Ishikawa (cell line): ENCODE data around the gene CDKN2AIPNL.

Experiments used
- CEBPB ChIP-seq: IDR thresholded peaks from 2 replicates; pipeline ENCODE4 v1.6.1; 2012
- CREB1 ChIP-seq: IDR thresholded peaks from 2 replicates; pipeline ENCODE4 v1.6.1; 2012; ENCODE audit warnings: low read depth
- EGR1 ChIP-seq: IDR thresholded peaks from 2 replicates; pipeline ENCODE4 v1.6.1; 2012
- EP300 ChIP-seq: IDR thresholded peaks from 2 replicates; pipeline ENCODE4 v1.6.1; 2012; ENCODE audit warnings: borderline replicate concordance
- FOXM1 ChIP-seq: IDR thresholded peaks from 2 replicates; pipeline ENCODE4 v1.6.1; 2012; ENCODE audit warnings: low read depth, borderline replicate concordance
- MAX ChIP-seq: IDR thresholded peaks from 2 replicates; pipeline ENCODE4 v1.6.1; 2012
- NFIC ChIP-seq: IDR thresholded peaks from 2 replicates; pipeline ENCODE4 v1.6.1; 2012
- RAD21 ChIP-seq: IDR thresholded peaks from 2 replicates; pipeline ENCODE4 v1.6.1; 2012; ENCODE audit warnings: low read depth
- TAF1 ChIP-seq: IDR thresholded peaks from 2 replicates; pipeline ENCODE4 v1.6.1; 2012; ENCODE audit warnings: low read depth, mild to moderate bottlenecking
- TCF12 ChIP-seq: IDR thresholded peaks from 2 replicates; pipeline ENCODE4 v1.6.1; 2012; ENCODE audit warnings: low read depth
- TEAD4 ChIP-seq: IDR thresholded peaks from 2 replicates; pipeline ENCODE4 v1.6.1; 2012
- USF1 ChIP-seq: IDR thresholded peaks from 2 replicates; pipeline ENCODE4 v1.6.1; 2012
- YY1 ChIP-seq: IDR thresholded peaks from 2 replicates; pipeline ENCODE4 v1.6.1; 2012; ENCODE audit warnings: low read depth
- ZBTB7A ChIP-seq: IDR thresholded peaks from 2 replicates; pipeline ENCODE4 v1.6.1; 2012; ENCODE audit warnings: low read depth
- TF ChIP-seq, protein P1 (sequence below): IDR thresholded peaks from 2 replicates; pipeline ENCODE4 v1.6.1; 2012; ENCODE audit warnings: low read depth, mild to moderate bottlenecking

CDKN2AIPNL gene

DNA sequence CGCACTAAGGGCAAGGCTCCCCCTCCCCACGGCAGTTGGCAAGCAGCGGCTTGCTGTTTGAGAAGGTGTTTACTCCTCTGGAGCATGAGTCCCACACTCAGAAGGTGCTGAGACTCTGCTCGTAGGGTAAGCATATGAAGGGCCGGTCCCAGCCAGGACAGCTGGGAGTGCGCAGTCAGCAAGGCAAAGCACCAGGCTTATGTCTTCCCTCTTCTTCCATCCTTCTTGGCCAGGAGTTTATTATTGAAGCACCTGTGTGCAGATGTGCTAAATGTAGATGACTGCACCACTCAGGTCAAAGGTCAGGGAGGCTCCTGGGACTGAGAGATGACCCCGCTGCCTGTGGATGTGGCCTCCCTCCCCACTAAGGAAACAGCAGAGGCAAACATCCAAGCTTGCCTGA, 27.0 kb upstream of the CDKN2AIPNL start:
- TF ChIP-seq ZBTB7A, result no peak
- no peak for TF ChIP-seq MAX
- TF ChIP-seq EGR1, result no peak
- no peak for TF ChIP-seq FOXM1
- no peak for TF ChIP-seq NFIC
- TF ChIP-seq, protein P1, sequence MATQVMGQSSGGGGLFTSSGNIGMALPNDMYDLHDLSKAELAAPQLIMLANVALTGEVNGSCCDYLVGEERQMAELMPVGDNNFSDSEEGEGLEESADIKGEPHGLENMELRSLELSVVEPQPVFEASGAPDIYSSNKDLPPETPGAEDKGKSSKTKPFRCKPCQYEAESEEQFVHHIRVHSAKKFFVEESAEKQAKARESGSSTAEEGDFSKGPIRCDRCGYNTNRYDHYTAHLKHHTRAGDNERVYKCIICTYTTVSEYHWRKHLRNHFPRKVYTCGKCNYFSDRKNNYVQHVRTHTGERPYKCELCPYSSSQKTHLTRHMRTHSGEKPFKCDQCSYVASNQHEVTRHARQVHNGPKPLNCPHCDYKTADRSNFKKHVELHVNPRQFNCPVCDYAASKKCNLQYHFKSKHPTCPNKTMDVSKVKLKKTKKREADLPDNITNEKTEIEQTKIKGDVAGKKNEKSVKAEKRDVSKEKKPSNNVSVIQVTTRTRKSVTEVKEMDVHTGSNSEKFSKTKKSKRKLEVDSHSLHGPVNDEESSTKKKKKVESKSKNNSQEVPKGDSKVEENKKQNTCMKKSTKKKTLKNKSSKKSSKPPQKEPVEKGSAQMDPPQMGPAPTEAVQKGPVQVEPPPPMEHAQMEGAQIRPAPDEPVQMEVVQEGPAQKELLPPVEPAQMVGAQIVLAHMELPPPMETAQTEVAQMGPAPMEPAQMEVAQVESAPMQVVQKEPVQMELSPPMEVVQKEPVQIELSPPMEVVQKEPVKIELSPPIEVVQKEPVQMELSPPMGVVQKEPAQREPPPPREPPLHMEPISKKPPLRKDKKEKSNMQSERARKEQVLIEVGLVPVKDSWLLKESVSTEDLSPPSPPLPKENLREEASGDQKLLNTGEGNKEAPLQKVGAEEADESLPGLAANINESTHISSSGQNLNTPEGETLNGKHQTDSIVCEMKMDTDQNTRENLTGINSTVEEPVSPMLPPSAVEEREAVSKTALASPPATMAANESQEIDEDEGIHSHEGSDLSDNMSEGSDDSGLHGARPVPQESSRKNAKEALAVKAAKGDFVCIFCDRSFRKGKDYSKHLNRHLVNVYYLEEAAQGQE, result no peak
- TF ChIP-seq TEAD4, result no peak
- TF ChIP-seq USF1, result no peak
- TF ChIP-seq CREB1, result no peak
- no peak for TF ChIP-seq RAD21
- TF ChIP-seq TAF1, result no peak
- TF ChIP-seq YY1, result no peak
- no peak for TF ChIP-seq TCF12
- no peak for TF ChIP-seq CEBPB
- TF ChIP-seq EP300, result no peak

GRCh38 chr5:134437847-134438581, 26.3 kb upstream of the CDKN2AIPNL start:
- TF ChIP-seq TEAD4 (0 out of 2 replicates have a peak, but pooled peaks have one; percentile 30), YY1 (no peak), NFIC (peak; percentile 38; the same call in 1 of the 2 replicates)

DNA sequence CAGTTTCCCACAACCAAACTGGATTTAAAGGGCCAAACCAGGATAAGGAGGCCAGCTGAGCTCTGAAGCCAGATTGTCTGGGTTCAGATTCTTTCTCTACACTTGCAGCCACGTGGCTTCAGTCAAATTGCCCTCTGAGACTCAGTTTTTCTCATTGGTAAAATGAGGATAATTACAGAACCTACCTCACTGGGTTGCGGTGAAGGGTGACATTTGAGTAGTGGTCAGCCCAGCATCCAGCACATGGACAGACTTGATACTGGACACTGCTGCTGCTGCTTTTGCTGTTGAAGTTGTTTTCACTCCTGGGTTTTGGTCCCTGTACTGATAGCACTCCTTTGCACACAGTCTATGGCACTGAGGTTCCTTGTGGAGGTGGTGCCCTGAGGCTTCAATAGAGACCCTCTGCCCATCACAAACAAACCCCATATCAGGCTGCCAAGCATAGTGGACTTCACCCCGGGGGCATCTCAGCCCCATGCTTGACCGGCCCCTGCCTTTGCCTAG, 25.7 kb upstream of the CDKN2AIPNL start:
- no peak for TF ChIP-seq YY1
- no peak for TF ChIP-seq USF1

GRCh38 chr5:134436523-134437339, 25.1 kb upstream of the CDKN2AIPNL start:
- TF ChIP-seq EP300 (no peak), TEAD4 (no peak), TAF1 (no peak), MAX (no peak), CEBPB (no peak), ZBTB7A (no peak), USF1 (no peak), YY1 (no peak), TCF12 (no peak), RAD21 (no peak), FOXM1 (no peak), EGR1 (no peak), CREB1 (no peak), NFIC (no peak)
- TF ChIP-seq, protein P1, result no peak

DNA sequence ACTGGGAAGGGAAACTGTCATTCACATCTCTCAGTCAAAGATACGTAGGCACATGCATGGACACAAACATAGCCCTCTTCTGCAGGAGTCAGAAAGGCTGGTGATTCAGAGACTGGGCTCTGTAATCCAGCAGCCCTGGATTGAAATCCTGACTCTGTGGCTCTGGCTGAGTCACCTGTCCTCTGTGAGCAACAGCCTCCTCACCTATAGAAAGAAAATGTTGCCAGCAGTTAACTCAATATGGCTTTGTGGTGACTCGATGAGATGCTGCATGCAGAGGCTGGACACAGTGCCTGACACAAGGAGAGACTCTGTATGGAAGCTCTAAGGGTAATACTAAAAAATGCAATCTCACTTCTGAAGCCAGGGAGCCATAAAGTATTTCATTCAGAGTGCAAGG, 23.9 kb upstream of the CDKN2AIPNL start:
- no peak for TF ChIP-seq MAX
- TF ChIP-seq YY1, result no peak
- TF ChIP-seq FOXM1, result no peak
- TF ChIP-seq EP300, result no peak
- TF ChIP-seq TAF1, result no peak
- TF ChIP-seq EGR1, result no peak
- no peak for TF ChIP-seq TCF12
- no peak for TF ChIP-seq CREB1
- TF ChIP-seq CEBPB, result no peak
- no peak for TF ChIP-seq NFIC
- no peak for TF ChIP-seq RAD21
- TF ChIP-seq, protein P1, result no peak
- TF ChIP-seq USF1, result no peak
- no peak for TF ChIP-seq TEAD4
